PC-9 (cell line): ENCODE data around the gene MPP3.
"Not testable (repeated sequence)": the region's sequence is repeated elsewhere in the genome, so short reads cannot be mapped to it uniquely, and the experiment has no call there.

Experiments
- CTCF ChIP-seq: fragments of 200-600 bp; sonication (generic); conservative IDR thresholded peaks from 2 replicates; pipeline ENCODE4 v1.6.1; 2017; ENCODE audit warnings: mixed run types, antibody characterized with exemption, mild to moderate bottlenecking, moderate library complexity
- EZH2 ChIP-seq: fragments of 200-600 bp; sonication (generic); IDR thresholded peaks from 2 replicates; pipeline ENCODE4 v1.8.0; 2017; ENCODE audit warnings: antibody characterized with exemption, low read depth

DNA sequence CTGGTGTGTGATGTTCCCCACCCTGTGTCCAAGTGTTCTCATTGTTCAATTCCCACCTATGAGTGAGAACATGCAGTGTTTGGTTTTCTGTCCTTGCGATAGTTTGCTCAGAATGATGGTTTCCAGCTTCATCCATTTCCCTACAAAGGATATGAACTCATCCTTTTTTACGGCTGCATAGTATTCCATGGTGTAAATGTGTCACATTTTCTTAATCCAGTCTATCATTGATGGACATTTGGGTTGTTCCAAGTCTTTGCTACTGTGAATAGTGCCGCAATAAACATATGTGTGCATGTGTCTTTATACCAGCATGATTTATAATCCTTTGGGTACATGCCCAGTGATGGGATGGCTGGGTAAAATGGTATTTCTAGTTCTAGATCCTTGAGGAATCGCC, 40.3 kb downstream of the MPP3 start:
- TF ChIP-seq CTCF, EZH2: not testable (repeated sequence)
